Natural killer cell (primary cell): ENCODE data around the gene GOT1. TPM values are rescaled to one million over a fixed set of nuclear protein-coding genes. Genes with fewer than 3 reads are reported as not detected.

ENCODE experiments used
- ATAC-seq, 3 donors: fragments of 150-1000 bp in 2 of 3; fragments of 200-7000 bp in 1 of 3; cut with Tn5 transposase; 1 replicate in 1 of 3; 2 replicates in 2 of 3; pipeline ENCODE4 v1.10.0; 2021; ENCODE audit warnings: mild to moderate bottlenecking in 2 of 3, moderate library complexity in 2 of 3
- DNase-seq, 2 donors: peaks; one replicate each; pipeline versions ENCODE4 v3.0.0 to v3.0.0-alpha.2; 2013 to 2021; ENCODE audit warnings: mixed read lengths in 1 of 2
- H3K27ac ChIP-seq: one replicate; pipeline ENCODE4 v1.5.1; 2013; ENCODE audit warnings: mild to moderate bottlenecking, low read length
- H3K27me3 ChIP-seq: one replicate; pipeline ENCODE4 v1.6.1; 2013; ENCODE audit warnings: low read length; ENCODE audit not compliant: control insufficient read depth, insufficient read depth
- H3K36me3 ChIP-seq: one replicate; pipeline ENCODE4 v1.6.1; 2013; ENCODE audit warnings: low read length; ENCODE audit not compliant: control insufficient read depth, insufficient read depth
- H3K4me1 ChIP-seq: one replicate; pipeline ENCODE4 v1.6.1; 2013; ENCODE audit warnings: low read length; ENCODE audit not compliant: control insufficient read depth, insufficient read depth
- H3K4me3 ChIP-seq: one replicate; pipeline ENCODE4 v1.5.1; 2013; ENCODE audit warnings: low read length
- H3K9me3 ChIP-seq: one replicate; pipeline ENCODE4 v1.6.1; 2013; ENCODE audit warnings: low read length; ENCODE audit not compliant: control insufficient read depth, insufficient read depth
- H3K27ac Mint-ChIP-seq, 2 donors: one replicate each; pipeline ENCODE4 v1.8.0; 2022; ENCODE audit warnings: mild to moderate bottlenecking in 2 of 2, mixed read lengths in 2 of 2, moderate library complexity in 1 of 2
- H3K27me3 Mint-ChIP-seq, 2 donors: one replicate each; pipeline ENCODE4 v1.8.0; 2022; ENCODE audit warnings: low read depth in 2 of 2, mixed read lengths in 2 of 2
- H3K36me3 Mint-ChIP-seq: one replicate; pipeline ENCODE4 v1.8.0; 2022; ENCODE audit warnings: mixed read lengths
- H3K4me1 Mint-ChIP-seq, 2 donors: one replicate each; pipeline ENCODE4 v1.8.0; 2022; ENCODE audit warnings: mixed read lengths in 2 of 2
- H3K4me3 Mint-ChIP-seq: one replicate; pipeline ENCODE4 v1.8.0; 2022; ENCODE audit warnings: mild to moderate bottlenecking, moderate library complexity, mixed read lengths
- H3K9me3 Mint-ChIP-seq, 2 donors: one replicate each; pipeline ENCODE4 v1.8.0; 2022; ENCODE audit warnings: mixed read lengths in 2 of 2
- whole genome bisulfite sequencing: methylation state at CpG from one replicate; pipeline ENCODE4 v1.1.7; 2013; ENCODE audit warnings: missing lambda C conversion rate; ENCODE audit not compliant: insufficient coverage; 5-methylcytosine and 5-hydroxymethylcytosine counted together
- intact Hi-C: fragments of 100-400 bp; cut with micrococcal nuclease; formaldehyde crosslinking; loops from one replicate; pipeline ENCODE4 v1.14.2; 2022
- total RNA-seq, 4 donors: library from RNA; stranded (reverse); fragments of 120-200 nt in 1 of 4; gene quantifications; one replicate each; pipeline versions ENCODE4 v1.2.3 to v1.2.4, GENCODE V29; 2013 to 2022
- TF ChIP-seq, protein P1 (sequence below): fragments of 200-600 bp; IDR thresholded peaks from one replicate; pipeline ENCODE4 v1.8.0; 2022; ENCODE audit warnings: antibody characterized with exemption

The GOT1 gene
- total RNA-seq, 3 donors from 2014 or later (not counting 1 experiment from before 2014, with no cell fraction given), result 8.5 to 15.1 (median 8.5) TPM

DNA sequence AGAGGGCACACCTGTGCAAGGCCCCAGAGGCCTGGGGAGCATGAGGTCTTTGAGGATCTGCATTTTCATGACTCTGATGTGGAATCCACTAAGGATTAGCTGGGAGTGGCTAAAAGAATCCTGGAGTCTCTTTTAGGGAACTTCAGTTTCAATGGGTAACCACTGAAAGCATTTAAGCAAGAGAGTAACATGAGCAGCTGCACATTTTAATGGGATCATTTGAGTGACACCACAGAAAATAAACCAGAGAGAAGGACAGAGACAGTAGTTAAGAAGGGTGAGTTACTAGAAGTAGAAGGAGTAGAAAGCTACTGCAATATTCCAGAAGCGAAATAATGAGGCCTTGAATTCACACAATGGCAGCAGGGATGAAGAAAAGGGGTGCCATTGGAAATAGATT, 5.2 kb downstream of the GOT1 start:
- ATAC-seq (no peak), DNase-seq (no peak)
- H3K4me3 ChIP-seq, result no peak overlapping the region
- H3K27ac ChIP-seq, result no peak overlapping the region
- H3K27me3 ChIP-seq, result no peaks in the 10 kb centered on the region
- Mint-ChIP-seq H3K4me1 (peaks cover 17% of the 10 kb centered on the region in 2 donors), H3K4me3 (no peak overlapping the region), H3K27me3 (no peaks in the 10 kb centered on the region), H3K9me3 (no peaks in the 10 kb centered on the region), H3K27ac (no peak overlapping the region), H3K36me3 (no peaks in the 10 kb centered on the region)
- 95% methylated on average over 1 of the region's 1 CpG for WGBS
- intact Hi-C loops, result no loop called here
- H3K9me3 ChIP-seq, result no peaks in the 10 kb centered on the region
- TF ChIP-seq, protein P1, sequence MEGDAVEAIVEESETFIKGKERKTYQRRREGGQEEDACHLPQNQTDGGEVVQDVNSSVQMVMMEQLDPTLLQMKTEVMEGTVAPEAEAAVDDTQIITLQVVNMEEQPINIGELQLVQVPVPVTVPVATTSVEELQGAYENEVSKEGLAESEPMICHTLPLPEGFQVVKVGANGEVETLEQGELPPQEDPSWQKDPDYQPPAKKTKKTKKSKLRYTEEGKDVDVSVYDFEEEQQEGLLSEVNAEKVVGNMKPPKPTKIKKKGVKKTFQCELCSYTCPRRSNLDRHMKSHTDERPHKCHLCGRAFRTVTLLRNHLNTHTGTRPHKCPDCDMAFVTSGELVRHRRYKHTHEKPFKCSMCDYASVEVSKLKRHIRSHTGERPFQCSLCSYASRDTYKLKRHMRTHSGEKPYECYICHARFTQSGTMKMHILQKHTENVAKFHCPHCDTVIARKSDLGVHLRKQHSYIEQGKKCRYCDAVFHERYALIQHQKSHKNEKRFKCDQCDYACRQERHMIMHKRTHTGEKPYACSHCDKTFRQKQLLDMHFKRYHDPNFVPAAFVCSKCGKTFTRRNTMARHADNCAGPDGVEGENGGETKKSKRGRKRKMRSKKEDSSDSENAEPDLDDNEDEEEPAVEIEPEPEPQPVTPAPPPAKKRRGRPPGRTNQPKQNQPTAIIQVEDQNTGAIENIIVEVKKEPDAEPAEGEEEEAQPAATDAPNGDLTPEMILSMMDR, result no peak
- no peaks in the 10 kb centered on the region for H3K36me3 ChIP-seq
- peaks cover 8% of the 10 kb centered on the region for H3K4me1 ChIP-seq

DNA sequence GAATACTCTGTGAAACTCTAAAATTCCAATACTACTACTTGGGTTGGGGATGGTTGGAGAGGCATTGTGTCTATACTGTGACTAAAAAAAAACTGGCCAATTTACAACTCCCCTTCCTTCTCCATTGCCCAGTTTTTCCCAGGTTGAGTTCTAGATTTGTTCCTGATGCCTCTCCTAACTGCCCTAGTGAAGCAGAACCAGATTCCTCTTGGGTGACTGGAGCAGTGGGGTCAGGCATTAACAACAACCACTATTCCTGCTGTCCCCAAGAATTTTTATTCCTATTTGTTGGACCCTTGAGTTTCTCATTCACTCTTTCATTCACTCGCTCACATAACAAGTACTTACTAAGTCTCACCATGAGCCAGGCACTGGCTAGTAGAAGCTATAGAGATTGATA, 5.8 kb downstream of the GOT1 start:
- Histone ChIP-seq H3K27ac (no peak overlapping the region), H3K27me3 (no peaks in the 10 kb centered on the region), H3K4me1 (peaks cover 3% of the 10 kb centered on the region), H3K4me3 (no peak overlapping the region), H3K9me3 (no peaks in the 10 kb centered on the region), H3K36me3 (no peaks in the 10 kb centered on the region)
- ATAC-seq (no peak), DNase-seq (no peak)
- Mint-ChIP-seq H3K4me3 (no peak overlapping the region), H3K9me3 (no peaks in the 10 kb centered on the region), H3K27me3 (no peaks in the 10 kb centered on the region), H3K36me3 (no peaks in the 10 kb centered on the region), H3K27ac (no peak overlapping the region), H3K4me1 (peaks cover 11 to 12% of the 10 kb centered on the region in 2 donors)
- intact Hi-C loops, result no loop called here
- TF ChIP-seq, protein P1, result no peak
- WGBS, result no CpG with 5 or more reads among the region's 1 CpG

DNA sequence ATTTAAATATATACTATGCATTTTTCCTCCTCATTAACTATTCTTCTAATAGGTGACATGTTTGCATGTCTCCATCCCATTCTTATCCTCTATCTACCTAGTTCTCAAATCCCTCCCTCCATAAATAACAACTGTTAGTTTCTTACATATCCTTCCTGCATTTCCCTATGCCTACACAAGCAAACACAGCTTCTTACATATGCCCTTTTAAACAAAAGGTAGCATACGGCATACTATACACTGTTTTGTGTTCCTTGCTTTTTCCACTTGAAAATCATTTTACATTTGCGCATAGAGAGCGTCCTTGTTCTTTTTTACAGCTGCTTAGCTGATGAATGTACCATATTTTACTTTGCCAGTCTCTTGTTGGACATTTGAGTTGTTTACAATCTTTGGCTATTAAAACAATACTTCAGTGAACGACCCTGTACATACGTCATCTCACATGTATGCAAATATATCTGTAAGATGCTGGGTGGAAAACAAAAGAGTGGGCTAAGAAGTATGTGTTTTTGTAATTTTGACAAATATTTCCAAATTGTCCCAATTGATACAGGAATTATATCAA, 7.8 kb downstream of the GOT1 start:
- WGBS, result 94% methylated on average over 3 of the region's 5 CpGs
- H3K27me3 Mint-ChIP-seq, result no peaks in the 10 kb centered on the region

More for the DNA sequence above, 7.8 kb downstream of the GOT1 start:
- intact Hi-C loops, result no loop called here
- no peak overlapping the region for H3K4me3 ChIP-seq
- Mint-ChIP-seq H3K4me1 (no peaks in the 10 kb centered on the region), H3K27ac (no peak overlapping the region), H3K36me3 (no peaks in the 10 kb centered on the region), H3K4me3 (no peak overlapping the region), H3K9me3 (no peaks in the 10 kb centered on the region)
- TF ChIP-seq, protein P1, result no peak
- H3K27me3 ChIP-seq, result no peaks in the 10 kb centered on the region
- DNase-seq (no peak), ATAC-seq (no peak)
- no peak overlapping the region for H3K27ac ChIP-seq
- no peaks in the 10 kb centered on the region for H3K9me3 ChIP-seq
- no peaks in the 10 kb centered on the region for H3K4me1 ChIP-seq
- peaks cover 12% of the 10 kb centered on the region for H3K36me3 ChIP-seq
